Measurements from ENCODE around the gene CGNL1.

- TF ChIP-seq, protein P1, sequence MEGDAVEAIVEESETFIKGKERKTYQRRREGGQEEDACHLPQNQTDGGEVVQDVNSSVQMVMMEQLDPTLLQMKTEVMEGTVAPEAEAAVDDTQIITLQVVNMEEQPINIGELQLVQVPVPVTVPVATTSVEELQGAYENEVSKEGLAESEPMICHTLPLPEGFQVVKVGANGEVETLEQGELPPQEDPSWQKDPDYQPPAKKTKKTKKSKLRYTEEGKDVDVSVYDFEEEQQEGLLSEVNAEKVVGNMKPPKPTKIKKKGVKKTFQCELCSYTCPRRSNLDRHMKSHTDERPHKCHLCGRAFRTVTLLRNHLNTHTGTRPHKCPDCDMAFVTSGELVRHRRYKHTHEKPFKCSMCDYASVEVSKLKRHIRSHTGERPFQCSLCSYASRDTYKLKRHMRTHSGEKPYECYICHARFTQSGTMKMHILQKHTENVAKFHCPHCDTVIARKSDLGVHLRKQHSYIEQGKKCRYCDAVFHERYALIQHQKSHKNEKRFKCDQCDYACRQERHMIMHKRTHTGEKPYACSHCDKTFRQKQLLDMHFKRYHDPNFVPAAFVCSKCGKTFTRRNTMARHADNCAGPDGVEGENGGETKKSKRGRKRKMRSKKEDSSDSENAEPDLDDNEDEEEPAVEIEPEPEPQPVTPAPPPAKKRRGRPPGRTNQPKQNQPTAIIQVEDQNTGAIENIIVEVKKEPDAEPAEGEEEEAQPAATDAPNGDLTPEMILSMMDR (tag by site-specific recombination; IDR thresholded peaks at IDR 0.05): no peak
- no peak for TF ChIP-seq ZBTB1 (tag by site-specific recombination; IDR thresholded peaks at IDR 0.05)
- TF ChIP-seq, protein P2, sequence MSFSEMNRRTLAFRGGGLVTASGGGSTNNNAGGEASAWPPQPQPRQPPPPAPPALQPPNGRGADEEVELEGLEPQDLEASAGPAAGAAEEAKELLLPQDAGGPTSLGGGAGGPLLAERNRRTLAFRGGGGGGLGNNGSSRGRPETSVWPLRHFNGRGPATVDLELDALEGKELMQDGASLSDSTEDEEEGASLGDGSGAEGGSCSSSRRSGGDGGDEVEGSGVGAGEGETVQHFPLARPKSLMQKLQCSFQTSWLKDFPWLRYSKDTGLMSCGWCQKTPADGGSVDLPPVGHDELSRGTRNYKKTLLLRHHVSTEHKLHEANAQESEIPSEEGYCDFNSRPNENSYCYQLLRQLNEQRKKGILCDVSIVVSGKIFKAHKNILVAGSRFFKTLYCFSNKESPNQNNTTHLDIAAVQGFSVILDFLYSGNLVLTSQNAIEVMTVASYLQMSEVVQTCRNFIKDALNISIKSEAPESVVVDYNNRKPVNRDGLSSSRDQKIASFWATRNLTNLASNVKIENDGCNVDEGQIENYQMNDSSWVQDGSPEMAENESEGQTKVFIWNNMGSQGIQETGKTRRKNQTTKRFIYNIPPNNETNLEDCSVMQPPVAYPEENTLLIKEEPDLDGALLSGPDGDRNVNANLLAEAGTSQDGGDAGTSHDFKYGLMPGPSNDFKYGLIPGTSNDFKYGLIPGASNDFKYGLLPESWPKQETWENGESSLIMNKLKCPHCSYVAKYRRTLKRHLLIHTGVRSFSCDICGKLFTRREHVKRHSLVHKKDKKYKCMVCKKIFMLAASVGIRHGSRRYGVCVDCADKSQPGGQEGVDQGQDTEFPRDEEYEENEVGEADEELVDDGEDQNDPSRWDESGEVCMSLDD (tag by site-specific recombination; IDR thresholded peaks at IDR 0.05): no peak
- TF ChIP-seq ZBTB8A (tag by site-specific recombination; IDR thresholded peaks at IDR 0.05): no peak
- TF ChIP-seq, protein P3, sequence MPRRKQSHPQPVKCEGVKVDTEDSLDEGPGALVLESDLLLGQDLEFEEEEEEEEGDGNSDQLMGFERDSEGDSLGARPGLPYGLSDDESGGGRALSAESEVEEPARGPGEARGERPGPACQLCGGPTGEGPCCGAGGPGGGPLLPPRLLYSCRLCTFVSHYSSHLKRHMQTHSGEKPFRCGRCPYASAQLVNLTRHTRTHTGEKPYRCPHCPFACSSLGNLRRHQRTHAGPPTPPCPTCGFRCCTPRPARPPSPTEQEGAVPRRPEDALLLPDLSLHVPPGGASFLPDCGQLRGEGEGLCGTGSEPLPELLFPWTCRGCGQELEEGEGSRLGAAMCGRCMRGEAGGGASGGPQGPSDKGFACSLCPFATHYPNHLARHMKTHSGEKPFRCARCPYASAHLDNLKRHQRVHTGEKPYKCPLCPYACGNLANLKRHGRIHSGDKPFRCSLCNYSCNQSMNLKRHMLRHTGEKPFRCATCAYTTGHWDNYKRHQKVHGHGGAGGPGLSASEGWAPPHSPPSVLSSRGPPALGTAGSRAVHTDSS (tag by site-specific recombination; IDR thresholded peaks at IDR 0.05): no peak
- no peak for TF ChIP-seq HOXA7 (CRISPR knock-in tag; IDR thresholded peaks at IDR 0.05; ENCODE audit: borderline replicate concordance)
- TF ChIP-seq REST (tag by site-specific recombination; IDR thresholded peaks at IDR 0.05): no peak
- no peak for TF ChIP-seq ZNF280C (tag by site-specific recombination; IDR thresholded peaks at IDR 0.05)
- no peak for TF ChIP-seq ZNF629 (tag by site-specific recombination; IDR thresholded peaks at IDR 0.05)
These were observed 4.5 kb downstream of the CGNL1 start for GRCh38 chr15:57380854-57381253.
